ENCODE measurements around the gene DNAJB2. TPM values are rescaled to one million over a fixed set of nuclear protein-coding genes. Genes with fewer than 3 reads are reported as not detected.
"Not testable (repeated sequence)": the region's sequence is repeated elsewhere in the genome, so short reads cannot be mapped to it uniquely, and the experiment has no call there.

DNAJB2 gene
- total RNA-seq, 1 donor from 2014 or later: 60.9 TPM

GRCh38 chr2:219286436-219287115 lies 7.4 kb downstream of the DNAJB2 start:
- no peak overlapping the region for H3K4me3 ChIP-seq (ENCODE audit: low read depth, low read length)
- no peak for DNase-seq (ENCODE audit: low read depth)
- no peak for TF ChIP-seq CTCF (IDR thresholded peaks at IDR 0.05; ENCODE audit: insufficient read depth, low read length, poor library complexity, severe bottlenecking)

DNA sequence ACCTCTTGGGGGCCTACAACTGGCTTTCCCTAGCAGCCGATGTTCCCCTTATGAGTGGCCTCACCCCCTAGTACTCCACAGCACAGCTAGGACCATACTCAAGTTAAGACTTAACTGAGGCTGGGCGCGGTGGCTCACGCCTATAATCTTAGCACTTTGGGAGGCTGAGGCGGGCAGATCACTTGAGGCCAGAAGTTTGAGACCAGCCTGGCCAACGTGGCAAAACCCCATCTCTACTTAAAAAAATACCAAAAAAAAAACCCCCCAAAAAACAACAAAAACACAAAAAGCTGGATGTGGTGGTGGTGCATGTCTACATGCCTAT lies 7.9 kb downstream of the DNAJB2 start:
- H3K27me3 ChIP-seq (ENCODE audit: control insufficient read depth, insufficient read depth, low read length); DNase-seq (ENCODE audit: low read depth); H3K36me3 ChIP-seq (ENCODE audit: control insufficient read depth, insufficient read depth, low read length); H3K4me3 ChIP-seq (ENCODE audit: low read depth, low read length): not testable (repeated sequence)

More at GRCh38 chr2:219286436-219287115, 7.4 kb downstream of the DNAJB2 start:
- Histone ChIP-seq H3K27me3 (ENCODE audit: control insufficient read depth, insufficient read depth, low read length) (no peaks in the 10 kb centered on the region), H3K36me3 (ENCODE audit: control insufficient read depth, insufficient read depth, low read length) (no peaks in the 10 kb centered on the region)

DNA sequence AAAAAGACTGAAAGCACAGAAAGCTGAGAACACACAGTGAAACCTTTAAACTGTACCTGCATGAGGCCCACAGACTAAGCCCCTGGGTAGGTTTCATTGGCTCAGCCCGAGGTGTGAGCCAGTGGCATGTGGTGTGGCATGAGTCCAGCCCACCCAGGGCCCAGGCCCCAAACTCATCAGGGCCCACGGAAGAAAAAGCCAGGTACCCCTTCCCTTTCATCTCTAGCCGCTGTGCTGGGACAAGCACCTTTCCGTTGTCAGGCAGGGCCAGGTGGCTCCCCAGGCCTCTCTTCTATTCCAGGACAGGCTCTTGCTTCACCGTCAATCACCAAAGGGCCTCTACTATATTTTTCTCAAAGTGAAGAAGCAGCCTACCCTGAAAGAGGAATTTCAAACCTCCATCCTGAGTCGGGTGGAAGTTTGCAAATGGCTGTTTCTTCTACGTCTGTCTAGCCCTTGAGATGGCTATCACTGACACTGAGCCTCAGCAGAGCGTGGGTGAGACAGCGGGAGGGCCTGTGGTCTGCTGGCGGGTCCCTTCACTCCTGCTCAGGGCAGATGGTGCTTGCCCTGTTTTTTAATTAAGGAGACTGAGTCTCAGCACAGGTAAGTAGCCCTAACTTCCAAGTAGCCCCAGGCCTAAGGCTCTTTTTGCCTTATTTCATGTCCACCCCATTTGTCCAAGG lies 8.6 kb downstream of the DNAJB2 start:
- H3K36me3 ChIP-seq (ENCODE audit: control insufficient read depth, insufficient read depth, low read length): no peaks in the 10 kb centered on the region
- TF ChIP-seq CTCF (IDR thresholded peaks at IDR 0.05; ENCODE audit: insufficient read depth, low read length, poor library complexity, severe bottlenecking): no peak
- no peak for DNase-seq (ENCODE audit: low read depth)

GRCh38 chr2:219289195-219289536 lies 10.0 kb downstream of the DNAJB2 start:
- H3K27me3 ChIP-seq (ENCODE audit: control insufficient read depth, insufficient read depth, low read length): no peaks in the 10 kb centered on the region
- H3K36me3 ChIP-seq (ENCODE audit: control insufficient read depth, insufficient read depth, low read length): no peaks in the 10 kb centered on the region
- no peak overlapping the region for H3K4me3 ChIP-seq (ENCODE audit: low read depth, low read length)
- no peak for DNase-seq (ENCODE audit: low read depth)
- TF ChIP-seq CTCF (IDR thresholded peaks at IDR 0.05; ENCODE audit: insufficient read depth, low read length, poor library complexity, severe bottlenecking): no peak

More for the DNA sequence above, 8.6 kb downstream of the DNAJB2 start:
- Histone ChIP-seq H3K27me3 (ENCODE audit: control insufficient read depth, insufficient read depth, low read length) (no peaks in the 10 kb centered on the region), H3K4me3 (ENCODE audit: low read depth, low read length) (no peak overlapping the region)

GRCh38 chr2:219289537-219290361 lies 10.6 kb downstream of the DNAJB2 start:
- Histone ChIP-seq H3K27me3 (ENCODE audit: control insufficient read depth, insufficient read depth, low read length) (no peaks in the 10 kb centered on the region), H3K36me3 (ENCODE audit: control insufficient read depth, insufficient read depth, low read length) (no peaks in the 10 kb centered on the region), H3K4me3 (ENCODE audit: low read depth, low read length) (no peak overlapping the region)
- DNase-seq (ENCODE audit: low read depth): no peak
- no peak for TF ChIP-seq CTCF (IDR thresholded peaks at IDR 0.05; ENCODE audit: insufficient read depth, low read length, poor library complexity, severe bottlenecking)

- H3K4me3 ChIP-seq (ENCODE audit: low read depth, low read length): no peak overlapping the region
- H3K27me3 ChIP-seq (ENCODE audit: control insufficient read depth, insufficient read depth, low read length): no peaks in the 10 kb centered on the region
- no peak for TF ChIP-seq CTCF (IDR thresholded peaks at IDR 0.05; ENCODE audit: insufficient read depth, low read length, poor library complexity, severe bottlenecking)
- no peak for DNase-seq (ENCODE audit: low read depth)
- no peaks in the 10 kb centered on the region for H3K36me3 ChIP-seq (ENCODE audit: control insufficient read depth, insufficient read depth, low read length)
These were observed 11.4 kb downstream of the DNAJB2 start for GRCh38 chr2:219290381-219291171.
